GM18498 (cell line): Measurements from ENCODE around the gene RPS8.
"Not testable (repeated sequence)": the region's sequence is repeated elsewhere in the genome, so short reads cannot be mapped to it uniquely, and the experiment has no call there.

Experiments
- ATAC-seq: cut with Tn5 transposase; IDR thresholded peaks from one replicate; pipeline ENCODE4 v1.9.1; 2021; ENCODE audit warnings: mild to moderate bottlenecking, moderate library complexity; ENCODE audit not compliant: unreplicated experiment

RPS8 gene

DNA sequence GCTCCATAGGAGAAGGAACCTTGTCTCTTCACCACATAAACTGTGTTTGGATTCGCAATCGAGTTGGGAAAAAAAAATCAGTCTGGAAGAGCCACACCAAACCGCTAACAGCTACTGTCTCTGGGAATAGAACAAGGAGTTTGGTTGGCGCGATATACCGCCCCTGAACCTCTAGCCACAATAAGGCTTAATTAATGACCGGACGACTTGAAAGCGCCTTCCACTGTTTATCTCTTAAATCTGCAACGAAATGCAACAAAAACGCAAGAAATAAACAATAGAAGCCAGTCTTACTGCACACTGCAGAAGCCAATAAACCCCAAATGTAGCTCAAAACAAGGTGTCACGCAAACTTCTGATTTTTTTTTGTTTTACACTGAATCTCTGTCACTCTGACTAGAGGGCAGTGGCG lies 43.9 kb downstream of the RPS8 start:
- ATAC-seq, result no peak

DNA sequence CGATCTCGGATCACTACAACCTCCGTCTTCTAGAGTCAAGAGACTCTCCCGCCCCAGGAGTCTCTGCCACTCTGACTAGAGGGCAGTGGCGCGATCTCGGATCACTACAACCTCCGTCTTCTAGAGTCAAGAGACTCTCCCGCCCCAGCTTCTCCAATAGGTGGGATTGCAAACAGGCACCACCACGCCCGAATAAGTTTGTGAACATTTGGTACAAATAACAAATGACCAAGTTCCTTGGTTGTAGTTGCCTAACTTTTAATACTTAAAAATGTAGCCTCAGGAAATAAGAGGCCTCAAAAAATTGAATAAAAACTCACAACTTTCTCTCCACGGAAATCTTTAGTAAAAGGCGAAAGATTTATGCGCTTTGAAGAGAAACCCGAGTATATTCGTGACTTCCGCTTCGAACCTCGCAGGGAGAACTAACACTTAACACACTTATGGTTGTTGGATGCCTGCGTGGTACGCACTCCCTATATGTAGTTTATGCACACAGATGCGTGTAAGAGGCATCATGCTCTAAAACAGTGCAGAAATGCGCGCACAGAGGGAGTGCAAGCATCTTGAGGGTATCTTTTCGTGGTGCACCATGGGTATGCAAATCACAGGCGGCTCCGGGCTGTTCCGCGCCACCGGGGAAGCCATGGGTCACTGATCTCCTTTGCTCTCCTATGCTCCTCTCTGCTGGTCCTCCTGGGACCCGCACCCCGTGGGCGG lies 44.4 kb downstream of the RPS8 start:
- ATAC-seq, result peak; percentile 83

DNA sequence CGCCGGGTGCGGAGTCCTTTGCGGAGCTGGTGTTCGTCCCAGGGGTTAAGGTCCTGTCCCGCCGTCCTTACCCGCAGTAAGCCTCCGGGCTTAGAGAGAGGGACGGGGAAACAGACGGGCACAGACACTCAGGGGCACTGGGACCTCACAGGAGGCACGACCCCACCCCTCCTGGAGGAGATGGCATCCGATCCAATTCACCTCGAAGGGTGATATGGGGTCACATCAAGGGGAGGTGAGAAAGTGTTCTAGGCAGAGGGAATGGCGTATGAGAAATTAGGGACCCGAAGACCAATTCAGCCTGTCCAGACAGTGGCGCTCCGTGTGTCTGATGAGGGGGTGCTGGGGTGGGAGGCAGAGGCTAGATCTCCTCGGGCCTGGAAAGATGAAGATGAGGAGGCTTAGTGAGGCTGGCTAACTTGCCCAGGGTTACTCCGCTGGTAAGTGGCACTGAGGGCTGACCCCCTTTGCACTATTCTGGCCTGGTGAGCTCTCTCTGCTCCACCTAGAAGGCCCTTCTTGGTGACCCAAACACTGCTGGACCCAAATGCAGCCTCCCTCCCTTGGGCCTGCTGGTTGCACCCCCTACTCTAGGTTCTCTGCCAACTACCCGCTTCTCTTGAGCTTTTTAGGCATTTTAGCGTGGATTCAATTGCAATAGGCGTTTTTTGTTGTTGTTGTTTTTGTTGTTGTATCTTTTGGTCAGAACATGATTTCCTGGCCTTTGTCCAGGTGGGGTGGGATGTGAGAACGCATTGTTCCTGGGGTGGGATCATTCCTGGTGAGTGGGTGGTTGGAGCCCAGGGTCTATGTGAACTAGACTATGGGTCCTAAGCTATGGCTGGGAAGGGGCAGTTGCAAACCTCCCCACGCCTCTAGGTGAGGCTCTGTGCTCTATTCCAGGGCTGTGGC lies 45.2 kb downstream of the RPS8 start:
- no peak for ATAC-seq

DNA sequence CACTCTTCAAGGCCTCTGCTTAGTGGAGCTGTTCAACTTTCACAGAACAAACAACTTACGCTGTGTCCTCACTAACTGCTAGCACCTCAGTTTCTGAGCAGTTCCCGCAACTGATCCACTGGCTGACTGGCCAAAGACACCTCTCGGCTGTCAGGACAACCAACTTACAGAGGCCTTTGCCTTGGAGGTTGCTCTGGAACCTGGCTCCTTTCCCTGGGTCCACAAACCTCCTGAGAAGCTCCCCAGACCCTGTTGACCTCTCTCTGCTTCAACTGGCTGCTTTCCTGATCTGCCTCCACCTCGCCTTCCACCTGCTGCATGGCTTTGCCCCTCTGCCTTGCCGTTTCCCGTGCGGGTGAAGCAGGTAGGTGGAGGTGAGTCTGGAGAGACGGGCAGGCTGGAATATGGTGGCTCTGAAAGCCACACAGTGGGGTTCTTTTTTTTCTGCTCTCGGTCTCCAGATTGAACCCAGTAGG lies 45.9 kb downstream of the RPS8 start:
- ATAC-seq, result no peak

DNA sequence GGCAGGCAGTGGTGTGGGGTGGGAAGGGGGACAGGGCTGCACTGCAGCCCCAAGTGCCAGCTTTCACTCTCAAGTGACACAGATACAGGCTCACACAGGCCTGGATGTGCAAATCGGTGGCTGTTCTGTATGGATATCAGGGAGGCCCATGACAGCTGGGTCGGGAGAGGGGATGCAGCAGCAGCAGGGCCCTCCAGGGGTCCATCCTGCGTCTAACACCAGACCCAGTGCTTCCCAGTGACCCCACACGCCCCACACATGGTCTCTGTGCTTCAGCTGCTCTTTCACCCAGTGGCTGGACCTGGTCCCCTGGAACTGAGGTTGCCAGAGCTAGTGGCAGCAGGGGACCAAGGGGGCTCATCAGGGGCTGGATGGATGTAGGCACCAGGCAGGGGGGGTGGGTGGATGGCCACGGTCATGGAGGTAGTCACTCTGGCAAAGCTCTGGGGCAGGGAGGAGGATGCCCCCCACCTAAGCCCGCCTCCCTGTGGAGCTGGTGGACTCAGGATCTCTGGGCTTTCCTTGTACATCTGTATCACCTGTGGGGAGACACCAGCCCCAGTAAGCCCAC lies 46.9 kb downstream of the RPS8 start:
- ATAC-seq, result no peak

DNA sequence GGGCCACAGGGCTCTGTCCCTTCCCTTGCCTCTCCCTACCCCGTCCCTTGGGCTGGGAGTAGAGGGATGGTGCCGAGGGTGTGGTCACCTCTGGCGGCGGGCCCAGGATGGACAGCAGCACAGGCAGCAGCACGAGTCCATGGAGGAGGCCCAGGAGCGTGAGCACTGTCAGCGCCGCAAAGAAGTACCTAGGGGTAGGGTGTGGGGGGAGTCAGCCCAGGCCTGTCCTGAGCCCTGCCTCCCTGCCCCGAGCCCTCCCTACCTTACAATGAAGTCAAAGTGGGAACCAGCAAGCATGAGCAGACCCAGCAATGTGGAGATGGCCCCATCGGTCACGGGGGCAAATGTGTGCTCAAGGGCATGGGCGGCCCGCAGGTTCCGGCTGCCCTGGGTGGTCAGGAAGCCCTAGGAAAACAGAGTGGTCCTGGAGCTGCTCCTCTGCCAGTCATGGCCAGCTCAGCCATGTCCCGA lies 47.7 kb downstream of the RPS8 start:
- no peak for ATAC-seq

DNA sequence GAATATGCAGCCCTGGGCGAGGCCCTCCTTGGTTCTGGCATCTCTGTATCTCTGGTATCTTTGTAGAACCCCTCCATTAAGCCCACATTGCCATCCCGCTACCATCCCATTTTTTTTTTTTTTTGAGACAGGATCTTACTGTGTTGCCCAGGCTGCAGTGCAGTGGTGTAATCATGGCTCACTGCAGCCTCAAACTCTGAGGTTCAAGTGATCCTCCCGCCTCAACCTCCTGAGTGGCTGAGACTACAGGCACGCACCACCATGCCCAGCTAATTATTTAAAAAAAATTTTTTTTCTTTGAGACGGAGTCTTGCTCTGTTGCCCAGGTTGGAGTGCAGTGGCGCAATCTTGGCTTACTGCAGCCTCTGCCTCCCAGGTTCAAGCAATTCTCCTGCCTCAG lies 49.1 kb downstream of the RPS8 start:
- ATAC-seq, result not testable (repeated sequence)

DNA sequence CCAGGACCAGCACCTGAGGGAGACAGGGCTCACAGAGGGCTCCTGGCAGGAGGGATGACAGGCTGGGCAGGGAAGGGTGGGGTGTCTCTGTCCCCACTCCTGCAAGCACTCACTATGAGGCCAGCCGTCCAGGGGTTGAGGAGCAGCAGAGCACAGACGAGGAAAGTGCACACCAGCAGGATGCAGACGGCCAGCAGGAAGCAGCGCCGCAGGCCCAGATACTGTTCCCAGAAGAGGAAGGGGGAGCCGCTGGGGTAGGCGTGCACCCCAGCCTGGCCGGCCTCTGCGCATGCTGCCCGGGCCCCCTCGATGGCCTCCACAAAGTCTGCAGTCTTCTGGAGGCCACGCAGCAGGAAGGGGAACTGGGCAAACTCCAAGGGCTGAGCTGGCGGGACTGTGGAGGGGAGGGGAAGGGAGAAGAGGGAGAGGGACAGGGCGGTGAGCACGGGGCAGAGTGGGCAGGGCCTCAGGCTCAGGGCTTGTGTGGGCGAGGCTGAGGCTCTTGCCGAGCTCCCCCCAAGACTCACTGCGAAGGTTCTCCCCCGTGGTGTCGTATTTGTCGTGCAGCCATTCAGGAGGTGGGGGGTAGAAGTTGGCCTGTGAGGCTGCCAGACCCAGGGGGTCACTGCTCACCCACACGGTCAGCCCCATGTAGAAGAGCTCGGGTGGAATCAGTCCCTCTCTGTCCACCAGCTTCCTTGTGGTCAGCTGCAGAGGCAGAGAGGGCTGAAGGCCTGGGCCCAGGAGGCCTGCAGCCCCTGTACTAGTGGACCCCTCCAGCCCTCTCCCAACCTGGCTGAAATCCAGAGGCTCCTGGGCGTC lies 51.2 kb downstream of the RPS8 start:
- ATAC-seq, result no peak

DNA sequence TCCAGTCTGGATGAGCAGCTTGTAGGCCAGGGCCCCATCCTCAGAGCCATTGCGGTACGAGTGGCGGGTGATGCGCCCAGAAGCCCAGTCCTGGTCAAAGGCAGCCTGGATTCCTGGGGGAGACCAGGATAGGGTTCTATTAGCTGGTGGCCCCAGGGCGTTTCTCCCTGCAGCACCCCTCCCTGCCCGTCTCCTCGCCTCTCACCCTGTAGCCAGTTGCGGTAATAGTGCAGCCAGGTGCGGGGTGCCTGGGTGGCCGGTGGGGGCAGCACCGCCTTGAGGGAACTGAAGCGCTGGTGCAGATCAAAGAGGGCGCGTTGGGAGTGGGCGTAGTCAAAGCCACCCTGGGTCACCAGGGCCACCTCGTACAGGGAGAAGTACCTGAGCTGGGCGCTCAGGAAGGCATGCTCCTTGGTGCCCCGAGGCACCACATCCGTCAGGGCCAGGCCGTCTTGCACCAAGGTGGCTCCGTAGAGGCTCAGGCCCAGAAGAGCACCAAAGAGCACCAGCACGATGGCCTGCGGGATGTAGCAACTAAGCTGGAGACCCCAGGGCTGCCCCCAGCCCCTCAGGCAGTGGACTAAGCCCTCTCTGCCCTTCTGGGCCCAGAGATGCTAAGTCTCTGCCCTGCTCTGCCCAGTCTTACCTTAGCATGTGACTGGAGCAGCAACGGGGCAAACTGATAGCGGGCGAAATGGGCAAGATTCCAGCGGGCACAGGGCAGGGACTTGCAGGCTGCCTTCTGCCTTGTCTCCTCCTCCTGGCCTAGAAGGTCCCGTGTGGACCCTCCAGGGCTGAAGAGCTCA lies 52.1 kb downstream of the RPS8 start:
- ATAC-seq, result no peak

DNA sequence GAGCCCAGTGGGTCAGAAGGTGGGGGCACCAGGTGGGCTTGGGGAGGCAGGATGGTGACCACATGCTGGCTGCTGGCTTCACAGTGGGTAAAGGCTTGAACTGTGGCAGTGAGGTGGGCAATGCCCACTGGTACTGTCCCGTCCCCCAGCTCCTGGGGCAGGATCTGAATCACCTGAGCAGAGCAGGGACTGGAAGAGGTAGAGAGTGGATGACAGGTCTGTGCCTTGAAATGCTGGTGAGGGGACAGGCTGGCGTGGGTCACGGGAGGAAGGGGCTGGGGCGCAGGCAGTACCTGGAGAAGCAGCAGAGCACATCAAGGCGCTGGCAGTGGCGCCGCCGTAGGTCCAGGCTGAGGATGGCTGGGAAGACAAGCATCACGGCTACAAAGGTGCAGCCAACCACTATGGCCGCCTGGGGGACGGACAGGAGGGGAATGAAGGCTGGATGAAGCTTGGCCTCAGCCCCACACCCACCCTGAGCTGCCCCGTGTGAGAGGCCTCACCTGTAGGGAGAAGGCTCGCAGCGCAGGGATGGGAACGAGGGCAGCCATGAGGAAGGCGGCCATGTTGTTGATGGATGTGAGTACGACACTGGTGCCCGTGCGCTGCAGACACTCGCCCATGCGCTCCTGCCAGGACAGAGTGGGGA lies 52.8 kb downstream of the RPS8 start:
- no peak for ATAC-seq
